GM12874 (cell line): ENCODE measurements around the gene CMTM2.

ENCODE experiments used
- CTCF ChIP-seq: IDR thresholded peaks from 2 replicates; pipeline ENCODE4 v1.5.1; 2011; ENCODE audit warnings: low read depth, mild to moderate bottlenecking, control low read depth, low read length, moderate library complexity; ENCODE audit not compliant: insufficient read depth

The CMTM2 gene

GRCh38 chr16:66548868-66549267 lies 30.4 kb upstream of the CMTM2 start:
- no peak for TF ChIP-seq CTCF

DNA sequence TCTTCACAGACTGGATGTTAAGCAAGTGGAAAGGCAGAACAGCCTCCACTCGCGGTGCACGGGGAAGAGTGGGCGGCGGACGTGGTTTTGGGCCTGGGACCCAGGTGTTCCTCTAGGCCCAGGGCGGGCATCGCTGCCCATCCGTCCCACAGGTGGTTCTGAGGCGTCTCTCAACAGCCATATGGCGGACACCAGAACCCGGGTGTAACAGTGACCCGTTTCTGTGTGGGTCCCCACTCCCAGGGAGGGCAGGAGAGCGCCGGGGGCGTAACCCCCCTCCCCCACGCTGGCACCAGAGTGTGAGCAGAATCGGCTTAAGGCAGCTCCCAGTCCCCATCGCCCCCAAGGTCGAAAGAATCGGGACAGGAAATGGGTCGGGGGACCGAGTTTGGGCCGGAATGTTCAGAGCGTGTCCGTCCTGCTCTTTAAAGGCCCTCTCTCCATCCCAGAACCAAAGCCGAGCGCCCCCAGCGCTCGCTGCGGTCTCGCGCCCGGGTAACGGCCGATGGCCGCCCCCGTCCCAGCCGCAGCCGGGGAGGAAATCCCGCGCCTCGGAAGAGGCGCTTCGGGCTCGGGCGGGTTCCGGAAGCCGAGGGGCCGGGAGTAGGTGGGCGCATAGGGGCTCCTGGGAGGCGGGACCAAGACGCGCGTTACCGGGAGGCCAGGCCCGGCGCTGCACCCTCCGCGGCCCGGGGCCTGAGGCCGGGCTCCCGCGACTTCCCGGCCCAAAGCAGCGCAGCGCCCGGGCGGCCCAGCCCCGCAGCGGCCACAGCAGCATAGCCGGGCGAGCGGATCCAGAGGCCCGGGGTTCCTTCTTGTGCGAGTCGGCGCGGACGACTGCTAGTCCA lies 29.8 kb upstream of the CMTM2 start, which contains the start of gene TK2:
Gene TK2 (minus strand): TSS at position 839 of the 848 bp plus-strand sequence. CDS start 61 bp downstream, at position 778.
- TF ChIP-seq CTCF, result 0 out of 2 replicates have a peak, but pooled peaks have one; percentile 24

DNA sequence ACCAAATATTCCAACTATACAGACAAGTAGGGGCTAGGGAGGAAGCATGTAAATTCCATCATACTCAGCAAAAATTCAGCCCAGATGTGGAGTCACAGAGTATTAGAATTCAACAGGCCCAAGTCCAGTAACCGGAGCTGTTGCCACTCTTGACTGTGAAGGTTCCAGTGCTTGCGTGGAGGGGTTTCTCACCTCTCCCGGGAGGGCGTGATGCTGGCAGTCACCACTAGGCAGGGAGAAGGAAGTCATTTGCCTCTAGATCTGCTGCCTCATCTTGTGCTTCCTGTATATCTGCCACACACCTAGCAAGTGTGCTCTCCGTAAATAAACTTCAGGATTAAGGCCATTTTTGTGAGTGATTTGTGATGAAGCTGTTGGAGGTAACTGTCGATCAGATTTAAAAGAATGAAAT lies 27.9 kb upstream of the CMTM2 start:
- TF ChIP-seq CTCF, result peak; percentile 46; the same call in 1 of the 2 replicates

GRCh38 chr16:66551788-66552285 lies 27.4 kb upstream of the CMTM2 start:
- no peak for TF ChIP-seq CTCF

- TF ChIP-seq CTCF, result no peak
These were observed 26.7 kb upstream of the CMTM2 start, which contains the start of gene CKLF for GRCh38 chr16:66552286-66553177. TSS of gene CKLF (plus strand) at chr16:66552576. CDS start at chr16:66552716, 140 bp downstream.

DNA sequence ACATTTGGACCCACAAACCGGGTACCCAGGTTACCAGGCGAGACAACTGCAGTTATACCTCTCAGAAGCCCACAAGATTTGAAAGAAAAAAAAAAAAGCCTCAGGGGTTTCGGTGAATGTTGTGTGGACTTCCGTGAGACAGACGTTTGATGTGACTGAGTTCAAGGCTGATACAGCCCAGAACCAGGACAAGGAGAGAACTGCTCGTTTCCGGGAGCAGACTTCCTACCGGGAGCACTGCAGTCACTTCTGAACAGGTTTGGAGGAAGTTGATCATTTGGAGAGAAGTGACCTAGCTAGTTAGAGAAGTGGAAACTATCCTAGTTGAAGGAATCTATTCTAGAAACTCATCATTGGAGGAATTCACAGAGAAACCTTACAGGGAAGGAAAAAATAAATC lies 26.0 kb upstream of the CMTM2 start:
- TF ChIP-seq CTCF, result no peak

GRCh38 chr16:66554021-66554420 lies 25.2 kb upstream of the CMTM2 start:
- no peak for TF ChIP-seq CTCF
